K562 (cell line): ENCODE results near the gene NCKIPSD. TPM values are rescaled to one million over a fixed set of nuclear protein-coding genes. Genes with fewer than 3 reads are reported as not detected.

Experiments
- ATAC-seq: fragments of 200-7000 bp; cut with Tn5 transposase; 3 replicates; pipeline ENCODE4 v1.9.1; 2020; ENCODE audit warnings: moderate library complexity
- BruUV-seq: library from RNA; stranded (reverse); fragments of 400-500 nt; replicated peaks from 2 replicates; lab custom pipeline; 2021; lab: Mats Ljungman, UMichigan
- CTCF ChIA-PET: fragments of 300-600 bp; formaldehyde crosslinking; extraction: SDS; loops from one replicate; lab custom pipeline; 2021; ENCODE audit warnings: low intra/inter-chr PET ratio; lab: Yijun Ruan, JAX
- POLR2A ChIA-PET: fragments of 300-600, 350-650 bp; sonication (Branson Sonifier 250); formaldehyde crosslinking; extraction: SDS; loops from one replicate; lab custom pipeline; 2021; ENCODE audit warnings: antibody characterized with exemption, inconsistent platforms; lab: Yijun Ruan, JAX
- DNase-seq, 4 experiments: peaks; one replicate each; pipeline versions ENCODE4 v3.0.0 to v3.0.0-alpha.2; 2011 to 2018; ENCODE audit warnings: low spot score in 3 of 4, mixed read lengths in 3 of 4; ENCODE audit errors: extremely low read depth in 1 of 4
- FAIRE-seq: peaks from 2 replicates; lab custom pipeline; 2011; peaks lifted over from hg19 to GRCh38; lab: Jason Lieb, UNC
- H2AFZ ChIP-seq: 2 replicates; pipeline ENCODE4 v1.6.0; 2011; ENCODE audit warnings: low read depth, low read length, control low read depth, inconsistent platforms
- H3K27ac ChIP-seq: fragments of 200-600 bp; 3 replicates; pipeline ENCODE4 v1.8.0; 2011; ENCODE audit warnings: low read depth, mild to moderate bottlenecking, control low read depth, inconsistent platforms, low read length, moderate library complexity, mixed read lengths; ENCODE audit errors: extremely low read depth
- H3K27me3 ChIP-seq, 2 experiments: fragments of 300-600 bp in 1 of 2; 2 replicates in 1 of 2; 3 replicates in 1 of 2; pipeline versions ENCODE4 v1.6.0 to v1.8.0; 2011; ENCODE audit warnings: inconsistent platforms in 2 of 2, low read length in 2 of 2, mild to moderate bottlenecking in 1 of 2, mixed read lengths in 1 of 2, moderate library complexity in 1 of 2; ENCODE audit not compliant: control insufficient read depth in 2 of 2, insufficient read depth in 2 of 2
- H3K36me3 ChIP-seq: fragments of 300-600 bp; 3 replicates; pipeline ENCODE4 v1.8.0; 2011; ENCODE audit warnings: mild to moderate bottlenecking, low read length, inconsistent platforms; ENCODE audit not compliant: control insufficient read depth, insufficient read depth
- H3K4me1 ChIP-seq, 2 experiments: fragments of 200-600 bp in 1 of 2; replicated peaks in 1 of 2; 2 replicates in 1 of 2; 3 replicates in 1 of 2; pipeline versions ENCODE4 v1.5.1 to v1.8.0; 2011; ENCODE audit warnings: inconsistent platforms in 2 of 2, low read length in 2 of 2, mild to moderate bottlenecking in 1 of 2, mixed read lengths in 1 of 2, moderate library complexity in 1 of 2; ENCODE audit not compliant: control insufficient read depth in 2 of 2, insufficient read depth in 2 of 2
- H3K4me2 ChIP-seq: 2 replicates; pipeline ENCODE4 v1.6.1; 2011; ENCODE audit warnings: low read length, control low read depth, inconsistent platforms, mixed read lengths; ENCODE audit not compliant: insufficient read depth
- H3K4me3 ChIP-seq: fragments of 200-600 bp; sonication (generic), shearing (Covaris generic); 2 replicates; pipeline ENCODE4 v1.5.1; 2016; ENCODE audit warnings: control low read depth, inconsistent platforms
- H3K79me2 ChIP-seq: fragments of 200-600 bp; 3 replicates; pipeline ENCODE4 v1.8.0; 2011; ENCODE audit warnings: low read length, inconsistent platforms; ENCODE audit not compliant: control insufficient read depth, insufficient read depth
- H3K9ac ChIP-seq, 2 experiments: 2 replicates each; pipeline versions ENCODE4 v1.6.0 to v1.6.1; 2011; ENCODE audit warnings: low read depth in 2 of 2, low read length in 2 of 2, control low read depth in 1 of 2, inconsistent platforms in 1 of 2, mild to moderate bottlenecking in 1 of 2, mixed read lengths in 1 of 2; ENCODE audit not compliant: insufficient read depth in 1 of 2
- H3K9me1 ChIP-seq: one replicate; pipeline ENCODE4 v1.6.0; 2011; ENCODE audit warnings: inconsistent platforms, mild to moderate bottlenecking, low read length, moderate library complexity; ENCODE audit not compliant: control insufficient read depth, insufficient read depth
- H3K9me3 ChIP-seq: replicated peaks from 2 replicates; pipeline ENCODE4 v1.5.1; 2011; ENCODE audit warnings: low read depth, low read length, inconsistent platforms; ENCODE audit not compliant: control insufficient read depth, insufficient read depth
- H4K20me1 ChIP-seq: replicated peaks from 2 replicates; pipeline ENCODE4 v1.6.1; 2011; ENCODE audit warnings: low read length, inconsistent platforms, mixed read lengths; ENCODE audit not compliant: control insufficient read depth, insufficient read depth
- IFI16 ChIP-seq: fragments of 250-450 bp; sonication (Bioruptor Pico); IDR thresholded peaks from 2 replicates; pipeline ENCODE4 v2.1.2; 2022; ENCODE audit warnings: mild to moderate bottlenecking, inconsistent platforms
- NBN ChIP-seq: fragments of 450-650 bp; IDR thresholded peaks from 2 replicates; pipeline ENCODE4 v1.6.1; 2016; ENCODE audit warnings: low read depth, mild to moderate bottlenecking
- NR4A1 ChIP-seq, 2 experiments: fragments of 250-450 bp in 1 of 2; fragments of 450-650 bp in 1 of 2; sonication (Bioruptor Pico) in 1 of 2; IDR thresholded peaks; 2 replicates each; pipeline versions ENCODE4 v1.4.0 to v1.6.1; 2016 to 2020; ENCODE audit warnings: mild to moderate bottlenecking in 2 of 2, missing compliant biosample characterization in 1 of 2, missing genetic modification characterization in 1 of 2, moderate library complexity in 1 of 2
- POLR2H ChIP-seq: IDR thresholded peaks from 2 replicates; pipeline ENCODE4 v1.6.1; 2016; ENCODE audit warnings: missing genetic modification characterization, low read depth, mild to moderate bottlenecking, control low read depth, missing compliant biosample characterization, moderate library complexity
- SMARCA4 ChIP-seq: fragments of 450-650 bp; IDR thresholded peaks from 2 replicates; pipeline ENCODE4 v1.6.1; 2016
- SREBF2 ChIP-seq: sonication (generic); formaldehyde crosslinking; IDR thresholded peaks from 2 replicates; pipeline ENCODE4 v1.4.0; 2020; ENCODE audit warnings: mild to moderate bottlenecking, missing genetic modification reagents
- TCF7 ChIP-seq: sonication (generic); IDR thresholded peaks from 2 replicates; pipeline ENCODE4 v1.6.1; 2016; ENCODE audit warnings: antibody characterized with exemption, borderline replicate concordance
- TRIM28 ChIP-seq: fragments of 450-650 bp; IDR thresholded peaks from 2 replicates; pipeline ENCODE4 v1.6.1; 2017
- ZBTB8A ChIP-seq: fragments of 450-650 bp; IDR thresholded peaks from 2 replicates; pipeline ENCODE4 v1.6.1; 2018; ENCODE audit warnings: mild to moderate bottlenecking, moderate library complexity; ENCODE audit not compliant: partially characterized antibody
- ZEB2 ChIP-seq: fragments of 450-650 bp; IDR thresholded peaks from 2 replicates; pipeline ENCODE4 v1.6.1; 2016
- ZFP36 ChIP-seq: fragments of 150-350 bp; IDR thresholded peaks from 2 replicates; pipeline ENCODE4 v1.6.1; 2018; ENCODE audit warnings: low read length, low read depth; ENCODE audit not compliant: partially characterized antibody
- ZNF282 ChIP-seq: sonication (generic); formaldehyde crosslinking; IDR thresholded peaks from 2 replicates; pipeline ENCODE4 v1.8.1; 2023; ENCODE audit warnings: missing genetic modification reagents
- ZNF780A ChIP-seq: fragments of 250-450 bp; sonication (Bioruptor Pico); IDR thresholded peaks from 2 replicates; pipeline ENCODE4 v1.5.0; 2021; ENCODE audit warnings: mild to moderate bottlenecking
- WGBS: fragments of 100-300 bp; shearing (Covaris generic); methylation state at CpG from one replicate; pipeline ENCODE4 v1.1.6; 2016; ENCODE audit warnings: low coverage, mixed read lengths; ENCODE audit not compliant: insufficient coverage; ENCODE audit errors: missing lambda C conversion rate; 5-methylcytosine and 5-hydroxymethylcytosine counted together
- in situ Hi-C: fragments of 300-500 bp; cut with MboI; formaldehyde crosslinking; loops from 4 replicates; pipeline ENCODE4 v1.15.0; 2018; ENCODE audit warnings: inconsistent platforms, mixed read lengths
- intact Hi-C: fragments of 100-400 bp; cut with micrococcal nuclease; formaldehyde crosslinking; loops from 2 replicates; pipeline ENCODE4 v1.14.2; 2022
- polyA plus RNA-seq, 8 experiments: library from polyadenylated mRNA; depleted of rRNA in 4 of 8; stranded (reverse) in 5 of 8; unstranded in 3 of 8; fragments of >200 nt; fragmentation: Nextera tagmentation in 2 of 8; fragmentation: Illumina TruSeq in 1 of 8; extraction: Ambion mirVana in 2 of 8; extraction: Trizol in 1 of 8; gene quantifications; 2 replicates each; pipeline versions ENCODE4 v1.2.1 to v1.2.3, GENCODE V29; 2011 to 2014; ENCODE audit warnings: inconsistent platforms in 1 of 8, missing spikeins in 1 of 8
- total RNA-seq, 7 experiments: library from RNA; depleted of rRNA in 6 of 7; stranded (reverse); fragments of >200 nt in 6 of 7; fragmentation: Illumina TruSeq in 2 of 7; extraction: Trizol in 2 of 7; gene quantifications; 2 replicates each; pipeline versions ENCODE4 v1.2.1 to v1.2.3, GENCODE V29; 2011 to 2021; ENCODE audit warnings: low replicate concordance in 1 of 7
- TF ChIP-seq, protein P1 (sequence below): fragments of 250-450 bp; sonication (Bioruptor Pico); IDR thresholded peaks from 2 replicates; pipeline ENCODE4 v1.9.0; 2021; ENCODE audit warnings: mild to moderate bottlenecking, inconsistent platforms
- TF ChIP-seq, protein P2 (sequence below): fragments of 450-650 bp; formaldehyde crosslinking; IDR thresholded peaks from 2 replicates; pipeline ENCODE4 v1.4.0; 2020; ENCODE audit warnings: mild to moderate bottlenecking, moderate library complexity
- TF ChIP-seq, protein P3 (sequence below): fragments of 450-650 bp; IDR thresholded peaks from 2 replicates; pipeline ENCODE4 v1.7.0; 2016; ENCODE audit warnings: borderline replicate concordance
- TF ChIP-seq, protein P4 (sequence below): fragments of 250-450 bp; sonication (Bioruptor Pico); IDR thresholded peaks from 2 replicates; pipeline ENCODE4 v1.5.0; 2020; ENCODE audit warnings: mild to moderate bottlenecking

NCKIPSD gene
- total and polyA plus RNA-seq, 9 of the 15 experiments (the other 6 are each of a cell fraction or from before 2014, with no cell fraction given) = 0.49 to 24.4 (median 12.3) TPM

DNA sequence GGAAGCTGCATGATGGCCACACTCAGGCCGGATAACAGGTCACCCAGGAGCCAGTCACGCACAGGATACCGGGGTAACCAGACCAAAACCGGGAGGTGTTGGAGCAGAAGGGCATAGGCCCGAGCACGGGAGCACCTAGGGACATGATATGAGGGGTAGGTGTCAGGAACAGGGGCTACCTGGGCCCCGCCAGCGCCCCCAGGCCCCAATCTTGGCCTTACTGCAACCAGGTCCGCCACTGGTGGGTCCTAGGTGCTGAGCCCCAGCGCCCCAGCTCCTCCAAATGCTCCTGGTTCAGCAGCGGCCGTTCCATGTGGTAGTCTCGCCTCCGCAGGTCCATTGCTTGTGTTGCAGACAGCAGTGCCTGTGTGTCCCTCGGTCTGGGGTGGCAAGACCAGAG is 52.5 kb downstream of the NCKIPSD start:
- H2AFZ ChIP-seq = no peak overlapping the region
- no peak for FAIRE-seq
- no TSS peak for BruUV-seq
- ATAC-seq = no peak
- CTCF ChIA-PET = no interaction called here
- no peak overlapping the region for H3K27ac ChIP-seq
- POLR2A ChIA-PET = interaction anchor here (1.1 to 3.0 kb wide), 3 partner anchors 9 to 84 kb away, joined by 3 to 23 read pairs (median 5); partner anchors contain the start of gene TMEM89
- intact Hi-C loops (no loop called here), in situ Hi-C loops (no loop called here)
- WGBS = 95% methylated on average over 13 of the region's 15 CpGs
- H3K27me3 ChIP-seq = no peaks in the 10 kb centered on the region
- H3K36me3 ChIP-seq = peaks cover 43% of the 10 kb centered on the region; the same call in 2 of the 3 replicates
- peaks cover 11% of the 10 kb centered on the region for H3K79me2 ChIP-seq
- H3K9ac ChIP-seq = peak overlapping the region in 1 of 2 experiments; percentile 95; a peak in 2 of 4 replicates
- H3K9me3 ChIP-seq = no peaks in the 10 kb centered on the region
- H3K4me2 ChIP-seq = no peak overlapping the region
- TF ChIP-seq ZNF282 (no peak), ZFP36 (no peak), ZBTB8A (no peak), POLR2H (tag) (no peak), SMARCA4 (no peak), TCF7 (no peak), SREBF2 (CRISPR knock-in tag) (no peak), NR4A1 (CRISPR knock-in tag; IDR thresholded peaks at IDR 0.05) (no peak), NR4A1 (tag; IDR thresholded peaks at IDR 0.05) (no peak), NBN (no peak), TRIM28 (no peak), IFI16 (no peak), ZEB2 (no peak), ZNF780A (CRISPR knock-in tag) (no peak)
- TF ChIP-seq, protein P1, sequence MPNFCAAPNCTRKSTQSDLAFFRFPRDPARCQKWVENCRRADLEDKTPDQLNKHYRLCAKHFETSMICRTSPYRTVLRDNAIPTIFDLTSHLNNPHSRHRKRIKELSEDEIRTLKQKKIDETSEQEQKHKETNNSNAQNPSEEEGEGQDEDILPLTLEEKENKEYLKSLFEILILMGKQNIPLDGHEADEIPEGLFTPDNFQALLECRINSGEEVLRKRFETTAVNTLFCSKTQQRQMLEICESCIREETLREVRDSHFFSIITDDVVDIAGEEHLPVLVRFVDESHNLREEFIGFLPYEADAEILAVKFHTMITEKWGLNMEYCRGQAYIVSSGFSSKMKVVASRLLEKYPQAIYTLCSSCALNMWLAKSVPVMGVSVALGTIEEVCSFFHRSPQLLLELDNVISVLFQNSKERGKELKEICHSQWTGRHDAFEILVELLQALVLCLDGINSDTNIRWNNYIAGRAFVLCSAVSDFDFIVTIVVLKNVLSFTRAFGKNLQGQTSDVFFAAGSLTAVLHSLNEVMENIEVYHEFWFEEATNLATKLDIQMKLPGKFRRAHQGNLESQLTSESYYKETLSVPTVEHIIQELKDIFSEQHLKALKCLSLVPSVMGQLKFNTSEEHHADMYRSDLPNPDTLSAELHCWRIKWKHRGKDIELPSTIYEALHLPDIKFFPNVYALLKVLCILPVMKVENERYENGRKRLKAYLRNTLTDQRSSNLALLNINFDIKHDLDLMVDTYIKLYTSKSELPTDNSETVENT (CRISPR knock-in tag) = no peak
- TF ChIP-seq, protein P2, sequence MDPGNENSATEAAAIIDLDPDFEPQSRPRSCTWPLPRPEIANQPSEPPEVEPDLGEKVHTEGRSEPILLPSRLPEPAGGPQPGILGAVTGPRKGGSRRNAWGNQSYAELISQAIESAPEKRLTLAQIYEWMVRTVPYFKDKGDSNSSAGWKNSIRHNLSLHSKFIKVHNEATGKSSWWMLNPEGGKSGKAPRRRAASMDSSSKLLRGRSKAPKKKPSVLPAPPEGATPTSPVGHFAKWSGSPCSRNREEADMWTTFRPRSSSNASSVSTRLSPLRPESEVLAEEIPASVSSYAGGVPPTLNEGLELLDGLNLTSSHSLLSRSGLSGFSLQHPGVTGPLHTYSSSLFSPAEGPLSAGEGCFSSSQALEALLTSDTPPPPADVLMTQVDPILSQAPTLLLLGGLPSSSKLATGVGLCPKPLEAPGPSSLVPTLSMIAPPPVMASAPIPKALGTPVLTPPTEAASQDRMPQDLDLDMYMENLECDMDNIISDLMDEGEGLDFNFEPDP (CRISPR knock-in tag) = no peak
- TF ChIP-seq, protein P3, sequence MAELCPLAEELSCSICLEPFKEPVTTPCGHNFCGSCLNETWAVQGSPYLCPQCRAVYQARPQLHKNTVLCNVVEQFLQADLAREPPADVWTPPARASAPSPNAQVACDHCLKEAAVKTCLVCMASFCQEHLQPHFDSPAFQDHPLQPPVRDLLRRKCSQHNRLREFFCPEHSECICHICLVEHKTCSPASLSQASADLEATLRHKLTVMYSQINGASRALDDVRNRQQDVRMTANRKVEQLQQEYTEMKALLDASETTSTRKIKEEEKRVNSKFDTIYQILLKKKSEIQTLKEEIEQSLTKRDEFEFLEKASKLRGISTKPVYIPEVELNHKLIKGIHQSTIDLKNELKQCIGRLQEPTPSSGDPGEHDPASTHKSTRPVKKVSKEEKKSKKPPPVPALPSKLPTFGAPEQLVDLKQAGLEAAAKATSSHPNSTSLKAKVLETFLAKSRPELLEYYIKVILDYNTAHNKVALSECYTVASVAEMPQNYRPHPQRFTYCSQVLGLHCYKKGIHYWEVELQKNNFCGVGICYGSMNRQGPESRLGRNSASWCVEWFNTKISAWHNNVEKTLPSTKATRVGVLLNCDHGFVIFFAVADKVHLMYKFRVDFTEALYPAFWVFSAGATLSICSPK = no peak
- TF ChIP-seq, protein P4, sequence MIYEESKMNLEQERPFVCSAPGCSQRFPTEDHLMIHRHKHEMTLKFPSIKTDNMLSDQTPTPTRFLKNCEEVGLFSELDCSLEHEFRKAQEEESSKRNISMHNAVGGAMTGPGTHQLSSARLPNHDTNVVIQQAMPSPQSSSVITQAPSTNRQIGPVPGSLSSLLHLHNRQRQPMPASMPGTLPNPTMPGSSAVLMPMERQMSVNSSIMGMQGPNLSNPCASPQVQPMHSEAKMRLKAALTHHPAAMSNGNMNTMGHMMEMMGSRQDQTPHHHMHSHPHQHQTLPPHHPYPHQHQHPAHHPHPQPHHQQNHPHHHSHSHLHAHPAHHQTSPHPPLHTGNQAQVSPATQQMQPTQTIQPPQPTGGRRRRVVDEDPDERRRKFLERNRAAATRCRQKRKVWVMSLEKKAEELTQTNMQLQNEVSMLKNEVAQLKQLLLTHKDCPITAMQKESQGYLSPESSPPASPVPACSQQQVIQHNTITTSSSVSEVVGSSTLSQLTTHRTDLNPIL (CRISPR knock-in tag) = no peak
- TF ChIP-seq, all 486 proteins: peak for 0
- no peaks in the 10 kb centered on the region for H4K20me1 ChIP-seq
- H3K4me3 ChIP-seq = no peak overlapping the region
- H3K4me1 ChIP-seq = peaks cover 6 to 32% of the 10 kb centered on the region in 2 experiments; a peak in 4 of 5 replicates
- no peak for DNase-seq
- H3K9me1 ChIP-seq = peaks cover 4% of the 10 kb centered on the region
